Tibial nerve (tissue), 4 donors: Measurements from ENCODE around the gene ISG15. TPM values are rescaled to one million over a fixed set of nuclear protein-coding genes. Genes with fewer than 3 reads are reported as not detected.

Experiments
- DNase-seq, 2 donors: peaks; one replicate each; pipeline ENCODE4 v3.0.0-alpha.2; 2019; ENCODE audit warnings: low spot score in 2 of 2
- H3K27ac ChIP-seq, 4 donors: fragments of 200-600 bp; sonication (generic) in 3 of 4; one replicate each; pipeline ENCODE4 v1.5.1; 2017 to 2019; ENCODE audit warnings: mild to moderate bottlenecking in 1 of 4
- H3K27me3 ChIP-seq, 2 donors: fragments of 200-600 bp; sonication (generic) in 1 of 2; one replicate each; pipeline versions ENCODE4 v1.5.1 to v1.6.0; 2017 to 2019
- H3K36me3 ChIP-seq, 3 donors: fragments of 200-600 bp; sonication (generic); one replicate each; pipeline ENCODE4 v1.5.1; 2018 to 2019
- H3K4me1 ChIP-seq, 4 donors: fragments of 200-600 bp; sonication (generic) in 3 of 4; one replicate each; pipeline ENCODE4 v1.5.1; 2017 to 2019
- H3K4me3 ChIP-seq, 4 donors: fragments of 200-600 bp; sonication (generic) in 3 of 4; one replicate each; pipeline ENCODE4 v1.5.1; 2017 to 2019; ENCODE audit warnings: mild to moderate bottlenecking in 1 of 4, moderate library complexity in 1 of 4
- H3K9me3 ChIP-seq, 4 donors: fragments of 200-600 bp; sonication (generic) in 3 of 4; one replicate each; pipeline ENCODE4 v1.5.1; 2017 to 2019
- EP300 ChIP-seq, 2 donors: sonication (generic); formaldehyde crosslinking; IDR thresholded peaks; one replicate each; pipeline ENCODE4 v1.6.1; 2017; ENCODE audit warnings: antibody characterized with exemption in 2 of 2, mild to moderate bottlenecking in 1 of 2
- POLR2A ChIP-seq, 2 donors: fragments of 450-650 bp; IDR thresholded peaks; one replicate each; pipeline ENCODE4 v1.6.1; 2017; ENCODE audit warnings: antibody characterized with exemption in 2 of 2, mild to moderate bottlenecking in 2 of 2, moderate library complexity in 2 of 2
- WGBS, 2 donors: methylation state at CpG; one replicate each; pipeline ENCODE4 v1.1.5; 2018; 5-methylcytosine and 5-hydroxymethylcytosine counted together
- total RNA-seq, 4 donors: library from RNA; depleted of rRNA; stranded (reverse); fragments of >200 nt; gene quantifications; one replicate each; pipeline ENCODE4 v1.1.0, GENCODE V29; 2016
- TF ChIP-seq, protein P1 (sequence below), 5 experiments: fragments of 200-600 bp in 3 of 5; fragments of 450-650 bp in 2 of 5; sonication (generic) in 3 of 5; IDR thresholded peaks; one replicate each; pipeline ENCODE4 v1.5.1; 2016 to 2019; ENCODE audit warnings: antibody characterized with exemption in 5 of 5, mild to moderate bottlenecking in 3 of 5, moderate library complexity in 2 of 5

The ISG15 gene
- total RNA-seq, 4 donors from 2014 or later, result 29.1 to 65.4 (median 48.7) TPM

DNA sequence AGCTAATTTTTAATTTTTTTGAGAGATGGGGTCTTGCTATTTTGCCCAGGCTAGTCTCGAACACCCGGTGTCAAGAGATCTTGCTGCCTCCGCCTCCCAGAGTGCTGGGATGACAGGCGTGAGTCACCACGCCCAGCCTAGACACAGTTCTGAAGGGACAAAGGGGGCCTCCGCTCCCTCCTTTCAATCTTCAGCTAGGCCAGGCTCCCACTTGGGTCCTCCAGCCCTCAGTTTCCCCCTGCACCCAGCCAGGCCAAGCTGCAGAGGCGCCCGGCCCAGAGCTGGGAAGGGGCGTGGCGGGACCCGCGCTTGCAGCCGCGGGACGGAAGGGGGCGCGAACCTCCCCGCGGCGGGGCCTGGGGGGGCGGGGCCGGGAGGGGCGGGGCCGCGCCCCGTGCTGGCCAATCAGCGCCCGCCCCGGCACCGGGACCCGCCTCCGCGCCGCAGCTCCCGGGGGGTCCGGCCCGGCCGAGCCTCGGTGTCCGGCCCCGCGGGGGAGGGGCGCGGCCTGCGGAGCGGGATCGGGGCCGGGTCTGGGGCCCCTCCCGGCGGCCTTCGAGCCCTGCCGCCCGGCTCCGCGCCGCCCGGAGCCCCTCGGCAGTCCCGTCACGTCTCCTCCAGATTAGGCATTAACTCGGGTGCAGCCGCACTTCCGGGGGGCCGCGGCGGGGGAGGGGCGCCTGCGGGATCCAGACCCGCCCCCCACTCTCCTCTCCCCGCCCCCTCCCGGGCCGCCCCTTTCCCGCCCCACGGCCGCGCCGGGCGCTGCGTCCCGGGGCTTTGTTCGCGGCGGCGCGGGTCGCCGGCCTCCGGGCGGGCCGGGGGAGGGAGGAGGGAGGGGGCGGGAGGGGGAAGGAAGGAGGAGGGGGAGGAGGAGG is 6.1 kb downstream of the ISG15 start:
- Histone ChIP-seq H3K9me3 (no peaks in the 10 kb centered on the region), H3K4me3 (peak overlapping the region; percentile 41 to 94 (median 72)), H3K27me3 (no peaks in the 10 kb centered on the region), H3K27ac (peak overlapping the region; percentile 90 to 96 (median 90)), H3K4me1 (peaks cover 0 to 45% (median 18%) of the 10 kb centered on the region in 4 donors), H3K36me3 (no peaks in the 10 kb centered on the region)
- TF ChIP-seq EP300 (IDR thresholded peaks at IDR 0.05) (no peak), POLR2A (IDR thresholded peaks at IDR 0.05) (peak in 1 of 2 donors; percentile 14)
- TF ChIP-seq, protein P1, sequence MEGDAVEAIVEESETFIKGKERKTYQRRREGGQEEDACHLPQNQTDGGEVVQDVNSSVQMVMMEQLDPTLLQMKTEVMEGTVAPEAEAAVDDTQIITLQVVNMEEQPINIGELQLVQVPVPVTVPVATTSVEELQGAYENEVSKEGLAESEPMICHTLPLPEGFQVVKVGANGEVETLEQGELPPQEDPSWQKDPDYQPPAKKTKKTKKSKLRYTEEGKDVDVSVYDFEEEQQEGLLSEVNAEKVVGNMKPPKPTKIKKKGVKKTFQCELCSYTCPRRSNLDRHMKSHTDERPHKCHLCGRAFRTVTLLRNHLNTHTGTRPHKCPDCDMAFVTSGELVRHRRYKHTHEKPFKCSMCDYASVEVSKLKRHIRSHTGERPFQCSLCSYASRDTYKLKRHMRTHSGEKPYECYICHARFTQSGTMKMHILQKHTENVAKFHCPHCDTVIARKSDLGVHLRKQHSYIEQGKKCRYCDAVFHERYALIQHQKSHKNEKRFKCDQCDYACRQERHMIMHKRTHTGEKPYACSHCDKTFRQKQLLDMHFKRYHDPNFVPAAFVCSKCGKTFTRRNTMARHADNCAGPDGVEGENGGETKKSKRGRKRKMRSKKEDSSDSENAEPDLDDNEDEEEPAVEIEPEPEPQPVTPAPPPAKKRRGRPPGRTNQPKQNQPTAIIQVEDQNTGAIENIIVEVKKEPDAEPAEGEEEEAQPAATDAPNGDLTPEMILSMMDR (IDR thresholded peaks at IDR 0.05), result peak; percentile 49 to 88 (median 71)
- WGBS, 2 donors, result 9 to 10% methylated on average over 8 to 9 of the region's 91 CpGs
- DNase-seq, result peak; percentile 55 to 70

DNA sequence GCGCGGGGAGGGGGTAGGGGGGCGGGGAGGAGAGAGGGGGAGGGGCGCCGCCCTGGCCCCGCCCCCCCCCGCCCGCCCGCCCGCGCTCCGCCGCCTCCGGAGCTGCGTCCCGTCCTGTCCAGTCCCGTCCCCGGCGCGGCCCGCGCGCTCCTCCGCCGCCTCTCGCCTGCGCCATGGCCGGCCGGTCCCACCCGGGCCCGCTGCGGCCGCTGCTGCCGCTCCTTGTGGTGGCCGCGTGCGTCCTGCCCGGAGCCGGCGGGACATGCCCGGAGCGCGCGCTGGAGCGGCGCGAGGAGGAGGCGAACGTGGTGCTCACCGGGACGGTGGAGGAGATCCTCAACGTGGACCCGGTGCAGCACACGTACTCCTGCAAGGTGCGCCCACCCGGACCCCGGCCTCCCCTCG is 6.7 kb downstream of the ISG15 start, which contains the start of gene AGRN:
Gene AGRN, plus strand, starts transcription at position 121 of the 405 bp plus-strand sequence. Its CDS starts 53 bp downstream, at position 174.
- no peaks in the 10 kb centered on the region for H3K27me3 ChIP-seq
- H3K27ac ChIP-seq, result peak within 1 kb of the TSS; percentile 90 to 96 (median 90)
- 1% methylated on average over 21 of the region's 58 CpGs; no CpG with 5 or more reads in 1 of the 2 donors for WGBS, 2 donors
- no peaks in the 10 kb centered on the region for H3K36me3 ChIP-seq
- peaks cover 0 to 45% (median 17%) of the 10 kb centered on the region in 4 donors for H3K4me1 ChIP-seq
- DNase-seq, result no peak
- TF ChIP-seq EP300 (IDR thresholded peaks at IDR 0.05) (no peak), POLR2A (IDR thresholded peaks at IDR 0.05) (no peak)
- TF ChIP-seq, protein P1 (IDR thresholded peaks at IDR 0.05), result no peak
- no peaks in the 10 kb centered on the region for H3K9me3 ChIP-seq
- peak within 1 kb of the TSS; percentile 53 to 94 (median 72) for H3K4me3 ChIP-seq

DNA sequence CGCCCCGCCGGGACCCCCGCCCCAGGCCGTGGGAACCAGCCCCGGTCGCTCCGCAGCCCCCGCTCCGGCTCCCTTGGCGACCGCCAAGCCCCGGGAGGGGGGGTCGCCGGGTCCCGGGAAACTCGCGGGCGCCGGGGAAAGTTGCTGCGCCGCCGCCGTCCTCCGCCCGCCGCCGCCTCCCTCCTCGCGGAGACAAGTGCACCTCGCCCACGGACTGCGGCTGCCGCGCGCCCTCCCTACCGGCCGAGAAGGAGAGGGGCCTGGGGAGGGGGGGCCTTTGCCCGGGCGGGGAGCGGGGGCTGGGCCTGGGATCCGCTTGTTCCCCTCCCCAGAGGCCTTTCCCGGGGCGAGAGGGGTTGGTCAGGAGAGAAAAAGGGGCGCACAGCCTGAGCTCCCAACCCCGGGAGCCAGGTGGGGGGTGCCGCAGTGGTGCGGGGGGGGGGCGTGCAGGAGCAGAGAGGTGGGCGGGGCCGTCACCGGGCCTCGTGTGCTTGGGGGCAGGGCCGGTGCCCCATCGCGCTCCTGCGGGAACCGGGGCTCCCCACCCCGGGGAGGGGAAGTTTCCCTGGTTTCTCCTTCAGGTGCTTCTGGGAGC is 7.2 kb downstream of the ISG15 start:
- peaks cover 0 to 46% (median 18%) of the 10 kb centered on the region in 4 donors for H3K4me1 ChIP-seq
- H3K27me3 ChIP-seq, result no peaks in the 10 kb centered on the region
- H3K4me3 ChIP-seq, result peak overlapping the region; percentile 53 to 94 (median 72)
- H3K36me3 ChIP-seq, result no peaks in the 10 kb centered on the region
- 0 to 3% methylated on average over 1 to 13 of the region's 59 CpGs for WGBS, 2 donors
- H3K27ac ChIP-seq, result peak overlapping the region in 3 of 4 donors; percentile 90 to 96 (median 90)
- no peak for DNase-seq
- H3K9me3 ChIP-seq, result no peaks in the 10 kb centered on the region
- TF ChIP-seq POLR2A (IDR thresholded peaks at IDR 0.05) (no peak), EP300 (IDR thresholded peaks at IDR 0.05) (no peak)
- TF ChIP-seq, protein P1 (IDR thresholded peaks at IDR 0.05), result no peak

DNA sequence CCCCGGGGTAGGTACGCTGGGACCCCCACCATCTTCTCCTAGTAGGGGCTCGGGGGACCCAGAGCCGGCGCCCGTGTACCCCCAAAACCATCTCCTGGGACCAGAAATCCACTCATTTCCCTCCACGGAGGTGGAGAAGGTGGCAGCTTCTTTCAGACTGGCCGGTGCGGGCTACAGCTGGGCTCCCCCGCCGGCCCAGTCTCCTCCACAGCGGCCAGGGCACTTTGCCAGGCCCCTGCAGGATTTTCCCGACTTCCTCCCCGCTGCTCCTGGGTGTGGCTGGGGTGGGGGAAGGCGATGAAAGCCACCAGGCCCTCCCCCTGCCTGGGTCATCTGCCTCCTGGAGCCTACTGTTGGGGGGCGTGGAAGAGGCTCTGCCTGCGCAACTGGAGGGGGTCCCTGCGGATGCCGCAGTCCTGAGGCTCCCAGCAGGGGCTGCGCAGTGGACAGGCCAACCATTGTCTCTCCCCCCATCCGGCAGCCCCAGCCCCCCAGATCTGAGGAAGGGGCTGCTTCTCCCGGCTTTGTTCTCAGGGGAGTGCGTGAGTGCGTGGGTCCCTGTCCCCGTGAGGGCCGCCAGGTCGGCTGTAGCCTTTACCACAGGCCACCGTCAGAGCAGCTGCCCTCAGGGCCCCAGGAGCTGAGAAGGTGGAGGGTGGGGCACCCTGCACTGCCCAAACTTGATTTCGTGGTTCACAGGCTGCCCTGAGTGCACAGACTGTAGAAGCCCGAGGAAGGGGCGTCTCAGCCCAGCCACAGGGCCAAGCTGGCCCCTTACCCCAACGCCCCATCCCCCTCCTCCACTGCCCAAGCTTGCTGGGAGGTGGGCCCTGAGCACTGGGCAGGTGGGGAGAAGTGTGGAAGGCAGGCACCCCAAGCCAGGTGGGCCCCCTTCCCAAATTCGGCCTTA is 8.0 kb downstream of the ISG15 start:
- no peaks in the 10 kb centered on the region for H3K36me3 ChIP-seq
- peak overlapping the region in 1 of 4 donors; percentile 96 for H3K27ac ChIP-seq
- 27 to 28% methylated on average over 24 to 28 of the region's 33 CpGs for WGBS, 2 donors
- no peaks in the 10 kb centered on the region for H3K27me3 ChIP-seq
- H3K4me1 ChIP-seq, result peaks cover 0 to 53% (median 18%) of the 10 kb centered on the region in 4 donors
- peak overlapping the region; percentile 7 to 94 (median 72) for H3K4me3 ChIP-seq
- DNase-seq, result no peak
- H3K9me3 ChIP-seq, result no peaks in the 10 kb centered on the region
- TF ChIP-seq, protein P1 (IDR thresholded peaks at IDR 0.05), result no peak
- TF ChIP-seq POLR2A (IDR thresholded peaks at IDR 0.05), result no peak
- no peak for TF ChIP-seq EP300 (IDR thresholded peaks at IDR 0.05)
